Fibroblast of mammary gland (primary cell): Measurements from ENCODE around the gene RNF181.

ENCODE experiments used
- DNase-seq: peaks from one replicate; pipeline ENCODE4 v3.0.0-alpha.2; 2010; ENCODE audit warnings: low read depth
- H3K4me3 ChIP-seq: 2 replicates; pipeline ENCODE4 v1.5.1; 2011; ENCODE audit warnings: low read depth, mild to moderate bottlenecking, low read length, moderate library complexity; ENCODE audit not compliant: control insufficient read depth
- TF ChIP-seq, protein P1 (sequence below): conservative IDR thresholded peaks from 2 replicates; pipeline ENCODE4 v1.5.1; 2011; ENCODE audit warnings: low read depth, low read length, inconsistent platforms; ENCODE audit not compliant: control insufficient read depth, insufficient read depth

RNF181 gene

DNA sequence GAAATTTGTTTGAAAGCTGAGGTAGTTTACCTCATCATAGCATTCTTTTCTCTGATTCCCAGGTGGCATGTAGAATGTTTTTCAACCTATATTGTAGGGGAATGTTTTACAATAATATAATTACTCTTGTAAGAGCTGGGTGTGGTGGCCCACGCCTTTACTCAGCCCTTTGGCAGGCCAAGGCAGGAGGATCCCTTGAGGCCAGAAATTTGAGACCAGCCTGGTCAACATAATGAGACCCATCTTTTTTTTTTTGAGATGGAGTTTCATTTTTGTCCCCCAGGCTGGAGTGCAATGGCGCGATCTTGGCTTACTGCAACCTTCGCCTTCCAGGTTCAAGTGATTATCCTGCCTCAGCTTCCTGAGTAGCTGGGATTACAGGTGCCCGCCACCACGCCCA is 24.1 kb downstream of the RNF181 start:
- TF ChIP-seq, protein P1, sequence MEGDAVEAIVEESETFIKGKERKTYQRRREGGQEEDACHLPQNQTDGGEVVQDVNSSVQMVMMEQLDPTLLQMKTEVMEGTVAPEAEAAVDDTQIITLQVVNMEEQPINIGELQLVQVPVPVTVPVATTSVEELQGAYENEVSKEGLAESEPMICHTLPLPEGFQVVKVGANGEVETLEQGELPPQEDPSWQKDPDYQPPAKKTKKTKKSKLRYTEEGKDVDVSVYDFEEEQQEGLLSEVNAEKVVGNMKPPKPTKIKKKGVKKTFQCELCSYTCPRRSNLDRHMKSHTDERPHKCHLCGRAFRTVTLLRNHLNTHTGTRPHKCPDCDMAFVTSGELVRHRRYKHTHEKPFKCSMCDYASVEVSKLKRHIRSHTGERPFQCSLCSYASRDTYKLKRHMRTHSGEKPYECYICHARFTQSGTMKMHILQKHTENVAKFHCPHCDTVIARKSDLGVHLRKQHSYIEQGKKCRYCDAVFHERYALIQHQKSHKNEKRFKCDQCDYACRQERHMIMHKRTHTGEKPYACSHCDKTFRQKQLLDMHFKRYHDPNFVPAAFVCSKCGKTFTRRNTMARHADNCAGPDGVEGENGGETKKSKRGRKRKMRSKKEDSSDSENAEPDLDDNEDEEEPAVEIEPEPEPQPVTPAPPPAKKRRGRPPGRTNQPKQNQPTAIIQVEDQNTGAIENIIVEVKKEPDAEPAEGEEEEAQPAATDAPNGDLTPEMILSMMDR: no peak
- no peak for DNase-seq
- no peak overlapping the region for H3K4me3 ChIP-seq

DNA sequence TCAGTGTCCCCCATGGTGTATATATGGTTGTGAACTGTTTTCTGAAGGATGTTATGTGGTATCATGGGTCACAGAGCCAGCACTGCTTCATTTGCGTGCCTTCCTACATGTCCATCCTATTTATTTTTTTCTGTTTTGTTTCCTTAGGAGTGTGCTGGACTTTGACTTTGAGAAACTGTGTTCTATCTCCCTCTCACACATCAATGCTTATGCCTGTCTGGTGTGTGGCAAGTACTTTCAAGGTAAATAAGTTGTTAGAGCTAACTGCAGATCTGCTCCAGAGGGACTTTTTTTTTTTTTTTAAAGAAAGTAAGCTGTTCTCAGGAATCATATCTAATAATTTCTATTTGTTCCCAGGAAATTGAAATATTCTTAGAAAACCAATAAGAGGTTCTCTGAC is 25.8 kb downstream of the RNF181 start:
- TF ChIP-seq, protein P1: no peak
- no peak for DNase-seq
- no peak overlapping the region for H3K4me3 ChIP-seq

DNA sequence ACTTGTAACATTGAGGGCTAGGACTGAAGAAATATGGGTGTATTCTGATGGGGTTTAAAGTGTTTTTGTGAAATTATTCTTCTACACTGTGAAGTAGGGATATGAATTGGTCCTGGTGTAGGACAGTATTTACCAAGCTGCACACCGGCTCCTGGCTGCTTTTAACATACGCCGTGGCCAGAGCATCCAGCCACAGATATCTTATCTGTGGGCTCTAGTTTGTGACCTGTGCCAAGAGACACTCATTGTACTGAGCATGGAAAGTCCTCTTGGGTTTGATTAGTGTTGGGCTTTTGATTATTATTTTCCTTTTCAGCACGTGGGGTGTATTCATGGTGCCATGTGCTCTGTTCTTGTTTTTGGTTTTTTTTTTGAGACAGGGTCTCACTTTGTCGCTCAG is 28.4 kb downstream of the RNF181 start:
- no peak for DNase-seq
- TF ChIP-seq, protein P1: no peak
- no peak overlapping the region for H3K4me3 ChIP-seq

DNA sequence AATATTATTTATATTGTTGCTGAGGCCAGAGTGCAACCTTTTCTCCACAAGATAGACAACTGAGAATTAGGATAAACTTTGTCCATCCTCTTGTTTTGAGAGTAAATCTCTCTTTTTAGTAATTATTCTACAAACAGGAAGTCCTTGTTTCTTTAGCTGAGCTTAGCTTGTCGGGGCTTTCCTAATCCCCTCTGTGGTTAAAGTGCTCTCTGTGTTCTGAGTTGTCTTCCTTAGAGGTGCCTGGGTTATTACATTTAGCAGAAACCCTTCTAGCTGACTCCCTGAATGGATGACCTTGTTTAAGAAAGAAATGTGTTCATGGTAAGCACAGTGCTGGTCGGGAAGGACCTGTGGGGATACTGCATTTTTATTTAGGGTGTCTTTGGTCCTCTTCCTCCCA is 33.1 kb downstream of the RNF181 start:
- TF ChIP-seq, protein P1: no peak
- no peak for DNase-seq
- H3K4me3 ChIP-seq: no peak overlapping the region

DNA sequence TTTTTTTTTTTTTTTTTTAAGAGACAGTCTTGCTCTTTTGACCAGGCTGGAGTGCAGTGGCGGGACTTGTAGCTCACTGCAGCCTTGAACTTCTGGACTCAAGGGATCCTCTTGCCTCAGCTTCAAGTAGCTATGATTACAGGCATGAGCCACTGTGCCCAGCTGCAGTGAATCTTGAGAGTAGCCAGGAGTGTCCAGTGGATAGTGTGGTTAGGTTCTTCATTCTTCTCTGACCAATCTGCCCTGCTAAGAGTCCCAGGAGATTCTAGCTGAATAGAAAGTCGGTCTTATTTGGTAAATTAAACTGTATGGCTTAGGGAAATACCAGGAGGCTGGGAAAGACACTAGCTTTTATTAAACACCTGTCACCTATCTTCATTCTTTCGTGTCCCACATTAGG is 35.8 kb downstream of the RNF181 start:
- no peak for DNase-seq
- TF ChIP-seq, protein P1: no peak
- no peak overlapping the region for H3K4me3 ChIP-seq

GRCh38 chr2:85635011-85635410 is 39.5 kb downstream of the RNF181 start:
- TF ChIP-seq, protein P1: no peak

GRCh38 chr2:85635636-85636035 is 40.1 kb downstream of the RNF181 start:
- TF ChIP-seq, protein P1: no peak
- peak; percentile 33 for DNase-seq
- H3K4me3 ChIP-seq: no peak overlapping the region

More at GRCh38 chr2:85635011-85635410, 39.5 kb downstream of the RNF181 start:
- H3K4me3 ChIP-seq: no peak overlapping the region
- DNase-seq: no peak
